Skin epidermis (tissue), 12 donors: ENCODE results near the gene ETS1.
"Not testable (repeated sequence)": the region's sequence is repeated elsewhere in the genome, so short reads cannot be mapped to it uniquely, and the experiment has no call there.

Experiments used
- H3K27ac ChIP-seq, 21 experiments: fragments of 200-600 bp; sonication (generic) in 11 of 21; one replicate each; pipeline ENCODE4 v1.5.0; 2020; ENCODE audit warnings: mild to moderate bottlenecking in 3 of 21, inconsistent platforms in 2 of 21, moderate library complexity in 2 of 21
- H3K4me3 ChIP-seq, 7 experiments: fragments of 200-600 bp; sonication (generic) in 2 of 7; one replicate each; pipeline ENCODE4 v1.5.0; 2020; ENCODE audit warnings: inconsistent platforms in 2 of 7, mild to moderate bottlenecking in 2 of 7, moderate library complexity in 1 of 7

The ETS1 gene

GRCh38 chr11:128463371-128463829, 124.0 kb downstream of the ETS1 start:
- Histone ChIP-seq H3K4me3 (no peak overlapping the region), H3K27ac (peak overlapping the region in 14 of 21 experiments; percentile 2 to 89 (median 39))

- H3K27ac ChIP-seq, result peak overlapping the region in 13 of 21 experiments; percentile 2 to 89 (median 36)
- H3K4me3 ChIP-seq, result no peak overlapping the region
Measured at GRCh38 chr11:128462922-128463321, 124.4 kb downstream of the ETS1 start.

GRCh38 chr11:128462189-128462588, 125.2 kb downstream of the ETS1 start:
- H3K27ac ChIP-seq, result peak overlapping the region in 3 of 21 experiments; percentile 5 to 89 (median 36)
- H3K4me3 ChIP-seq, result no peak overlapping the region

- Histone ChIP-seq H3K27ac (peak overlapping the region in 8 of 21 experiments; percentile 1 to 60 (median 24)), H3K4me3 (no peak overlapping the region)
Measured at GRCh38 chr11:128458321-128458720, 129.0 kb downstream of the ETS1 start.

GRCh38 chr11:128457874-128458273, 129.5 kb downstream of the ETS1 start:
- H3K27ac ChIP-seq, result peak overlapping the region in 11 of 21 experiments; percentile 2 to 70 (median 34)
- no peak overlapping the region for H3K4me3 ChIP-seq

- Histone ChIP-seq H3K4me3 (no peak overlapping the region), H3K27ac (peak overlapping the region in 8 of 21 experiments; percentile 0 to 70 (median 34))
Measured at GRCh38 chr11:128456566-128457268, 130.6 kb downstream of the ETS1 start.

GRCh38 chr11:128455766-128456165, 131.6 kb downstream of the ETS1 start:
- H3K4me3 ChIP-seq, result no peak overlapping the region
- H3K27ac ChIP-seq, result peak overlapping the region in 2 of 21 experiments; percentile 0 to 40

- Histone ChIP-seq H3K27ac (peak overlapping the region in 9 of 21 experiments; percentile 1 to 67 (median 20)), H3K4me3 (no peak overlapping the region)
Measured at GRCh38 chr11:128453444-128454336, 133.7 kb downstream of the ETS1 start.

GRCh38 chr11:128451652-128452470, 135.5 kb downstream of the ETS1 start:
- H3K4me3 ChIP-seq, result peak overlapping the region in 2 of 7 experiments; percentile 1 to 24
- peak overlapping the region in 17 of 21 experiments; percentile 2 to 75 (median 51) for H3K27ac ChIP-seq

GRCh38 chr11:128450882-128451651, 136.3 kb downstream of the ETS1 start:
- peak overlapping the region in 15 of 21 experiments; percentile 36 to 75 (median 62) for H3K27ac ChIP-seq
- peak overlapping the region in 2 of 7 experiments; percentile 1 to 24 for H3K4me3 ChIP-seq

GRCh38 chr11:128450425-128450824, 136.9 kb downstream of the ETS1 start:
- H3K27ac ChIP-seq, H3K4me3 ChIP-seq: not testable (repeated sequence)

- H3K27ac ChIP-seq, result peak overlapping the region in 3 of 21 experiments; percentile 9 to 48 (median 12)
- no peak overlapping the region for H3K4me3 ChIP-seq
Measured at GRCh38 chr11:128448981-128449713, 138.2 kb downstream of the ETS1 start.

GRCh38 chr11:128448200-128448886, 139.0 kb downstream of the ETS1 start:
- no peak overlapping the region for H3K4me3 ChIP-seq
- H3K27ac ChIP-seq, result peak overlapping the region in 2 of 21 experiments; percentile 12 to 48

GRCh38 chr11:128447233-128447632, 140.1 kb downstream of the ETS1 start:
- peak overlapping the region in 1 of 21 experiments; percentile 9 for H3K27ac ChIP-seq

GRCh38 chr11:128445921-128446320, 141.4 kb downstream of the ETS1 start:
- not testable (repeated sequence) for H3K4me3 ChIP-seq

More at GRCh38 chr11:128447233-128447632, 140.1 kb downstream of the ETS1 start:
- H3K4me3 ChIP-seq, result no peak overlapping the region

GRCh38 chr11:128437136-128437535, 150.2 kb downstream of the ETS1 start:
- Histone ChIP-seq H3K27ac (peak overlapping the region in 1 of 21 experiments; percentile 41), H3K4me3 (no peak overlapping the region)

More at GRCh38 chr11:128445921-128446320, 141.4 kb downstream of the ETS1 start:
- H3K27ac ChIP-seq, result not testable (repeated sequence)

- Histone ChIP-seq H3K4me3 (no peak overlapping the region), H3K27ac (no peak overlapping the region)
Measured at GRCh38 chr11:128434818-128435217, 152.5 kb downstream of the ETS1 start.
